Fibroblast of lung (primary cell): ENCODE measurements around the gene VENTX. TPM values are rescaled to one million over a fixed set of nuclear protein-coding genes. Genes with fewer than 3 reads are reported as not detected.
"Not testable (repeated sequence)": the region's sequence is repeated elsewhere in the genome, so short reads cannot be mapped to it uniquely, and the experiment has no call there.

ENCODE experiments used
- DNase-seq, 2 donors: peaks; one replicate each; pipeline versions ENCODE4 v3.0.0 to v3.0.0-alpha.2; 2010; ENCODE audit warnings: low read depth in 2 of 2
- H2AFZ ChIP-seq: 2 replicates; pipeline ENCODE4 v1.5.1; 2012; ENCODE audit warnings: low read length, control low read depth, inconsistent platforms
- H3K27ac ChIP-seq: 2 replicates; pipeline ENCODE4 v1.5.1; 2011; ENCODE audit warnings: low read length, control low read depth; ENCODE audit not compliant: insufficient read depth
- H3K27me3 ChIP-seq: 2 replicates; pipeline ENCODE4 v1.5.1; 2011; ENCODE audit warnings: mild to moderate bottlenecking, low read length; ENCODE audit not compliant: control insufficient read depth, insufficient read depth
- H3K36me3 ChIP-seq: 2 replicates; pipeline ENCODE4 v1.5.1; 2011; ENCODE audit warnings: low read length; ENCODE audit not compliant: control insufficient read depth, insufficient read depth
- H3K4me1 ChIP-seq: 2 replicates; pipeline ENCODE4 v1.5.1; 2011; ENCODE audit warnings: low read length; ENCODE audit not compliant: control insufficient read depth, insufficient read depth; ENCODE audit errors: extremely low read depth
- H3K4me2 ChIP-seq: 2 replicates; pipeline ENCODE4 v1.5.1; 2011; ENCODE audit warnings: low read length, control low read depth; ENCODE audit not compliant: insufficient read depth; ENCODE audit errors: extremely low read depth
- H3K4me3 ChIP-seq, 4 experiments: fragments of 200-600 bp in 1 of 4; sonication (generic) in 1 of 4; replicated peaks in 1 of 4; 2 replicates each; pipeline ENCODE4 v1.5.1; 2011 to 2016; ENCODE audit warnings: low read length in 4 of 4, low read depth in 3 of 4, mild to moderate bottlenecking in 3 of 4, control low read depth in 2 of 4, inconsistent platforms in 1 of 4, mixed read lengths in 1 of 4; ENCODE audit not compliant: insufficient read depth in 1 of 4; ENCODE audit errors: control extremely low read depth in 1 of 4
- H3K79me2 ChIP-seq: 2 replicates; pipeline ENCODE4 v1.5.1; 2012; ENCODE audit warnings: mild to moderate bottlenecking, low read length, inconsistent platforms; ENCODE audit not compliant: control insufficient read depth, insufficient read depth
- H3K9ac ChIP-seq: 2 replicates; pipeline ENCODE4 v1.5.1; 2011; ENCODE audit warnings: mild to moderate bottlenecking, low read length, control low read depth; ENCODE audit not compliant: insufficient read depth
- H3K9me3 ChIP-seq: 2 replicates; pipeline ENCODE4 v1.5.1; 2012; ENCODE audit warnings: low read depth, low read length; ENCODE audit not compliant: control insufficient read depth, insufficient read depth
- H4K20me1 ChIP-seq: 2 replicates; pipeline ENCODE4 v1.5.1; 2011; ENCODE audit warnings: low read length; ENCODE audit not compliant: control insufficient read depth, insufficient read depth; ENCODE audit errors: extremely low read depth
- EZH2 ChIP-seq: IDR thresholded peaks from 2 replicates; pipeline ENCODE4 v1.5.1; 2012; ENCODE audit warnings: low read length, control low read depth, mild to moderate bottlenecking; ENCODE audit errors: missing control alignments
- polyA plus RNA-seq, 2 donors: library from polyadenylated mRNA; depleted of rRNA in 1 of 2; stranded (reverse) in 1 of 2; unstranded in 1 of 2; fragments of >200 nt; gene quantifications; 2 replicates each; pipeline ENCODE4 v1.2.1, GENCODE V29; 2011 to 2012; ENCODE audit warnings: missing spikeins in 1 of 2
- total RNA-seq: library from RNA; depleted of rRNA; stranded (reverse); fragments of >200 nt; gene quantifications from 2 replicates; pipeline ENCODE4 v1.2.1, GENCODE V29; 2014
- TF ChIP-seq, protein P1 (sequence below), 2 donors: IDR thresholded peaks in 1 of 2; conservative IDR thresholded peaks in 1 of 2; 1 replicate in 1 of 2; 2 replicates in 1 of 2; pipeline ENCODE4 v1.5.1; 2011 to 2012; ENCODE audit warnings: low read length in 2 of 2, control low read depth in 1 of 2, inconsistent platforms in 1 of 2, low read depth in 1 of 2, mild to moderate bottlenecking in 1 of 2

Gene VENTX
- total and polyA plus RNA-seq, 2 donors (not counting 1 experiment from before 2014, with no cell fraction given), result not detected

DNA sequence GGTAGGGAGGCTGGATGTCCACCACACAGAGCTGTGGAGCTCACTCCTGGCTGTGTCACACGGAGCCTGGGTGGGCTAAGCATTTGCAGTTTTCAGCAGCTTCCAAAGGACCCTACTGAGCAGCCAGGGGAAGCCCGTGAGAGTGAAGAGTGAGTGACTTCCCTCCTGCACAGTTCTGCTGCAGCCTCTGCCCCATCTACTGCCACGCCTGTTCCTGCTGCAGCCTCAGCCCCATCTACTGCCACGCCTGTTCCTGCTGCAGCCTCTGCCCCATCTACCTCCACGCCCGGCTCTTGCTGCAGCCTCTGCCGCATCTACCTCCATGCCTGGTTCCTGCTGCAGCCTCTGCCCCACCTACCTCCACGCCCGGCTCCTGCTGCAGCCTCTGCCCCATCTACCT lies 26.8 kb downstream of the VENTX start:
- no peaks in the 10 kb centered on the region for H3K36me3 ChIP-seq
- no peak overlapping the region for H3K9ac ChIP-seq
- no peaks in the 10 kb centered on the region for H3K27me3 ChIP-seq
- H2AFZ ChIP-seq, result no peak overlapping the region
- H3K4me3 ChIP-seq, result no peak overlapping the region
- H3K4me2 ChIP-seq, result no peak overlapping the region
- H3K27ac ChIP-seq, result no peak overlapping the region
- H3K4me1 ChIP-seq, result peaks cover 15% of the 10 kb centered on the region
- no peaks in the 10 kb centered on the region for H3K79me2 ChIP-seq
- no peak for DNase-seq
- no peaks in the 10 kb centered on the region for H3K9me3 ChIP-seq
- H4K20me1 ChIP-seq, result no peaks in the 10 kb centered on the region
- TF ChIP-seq EZH2, result no peak
- TF ChIP-seq, protein P1, sequence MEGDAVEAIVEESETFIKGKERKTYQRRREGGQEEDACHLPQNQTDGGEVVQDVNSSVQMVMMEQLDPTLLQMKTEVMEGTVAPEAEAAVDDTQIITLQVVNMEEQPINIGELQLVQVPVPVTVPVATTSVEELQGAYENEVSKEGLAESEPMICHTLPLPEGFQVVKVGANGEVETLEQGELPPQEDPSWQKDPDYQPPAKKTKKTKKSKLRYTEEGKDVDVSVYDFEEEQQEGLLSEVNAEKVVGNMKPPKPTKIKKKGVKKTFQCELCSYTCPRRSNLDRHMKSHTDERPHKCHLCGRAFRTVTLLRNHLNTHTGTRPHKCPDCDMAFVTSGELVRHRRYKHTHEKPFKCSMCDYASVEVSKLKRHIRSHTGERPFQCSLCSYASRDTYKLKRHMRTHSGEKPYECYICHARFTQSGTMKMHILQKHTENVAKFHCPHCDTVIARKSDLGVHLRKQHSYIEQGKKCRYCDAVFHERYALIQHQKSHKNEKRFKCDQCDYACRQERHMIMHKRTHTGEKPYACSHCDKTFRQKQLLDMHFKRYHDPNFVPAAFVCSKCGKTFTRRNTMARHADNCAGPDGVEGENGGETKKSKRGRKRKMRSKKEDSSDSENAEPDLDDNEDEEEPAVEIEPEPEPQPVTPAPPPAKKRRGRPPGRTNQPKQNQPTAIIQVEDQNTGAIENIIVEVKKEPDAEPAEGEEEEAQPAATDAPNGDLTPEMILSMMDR (conservative IDR thresholded peaks at IDR 0.05 in 1 of 2, IDR thresholded peaks at IDR 0.05 in 1 of 2; ENCODE audit: low read depth in 1 of 2, low read length in 2 of 2), result no peak

DNA sequence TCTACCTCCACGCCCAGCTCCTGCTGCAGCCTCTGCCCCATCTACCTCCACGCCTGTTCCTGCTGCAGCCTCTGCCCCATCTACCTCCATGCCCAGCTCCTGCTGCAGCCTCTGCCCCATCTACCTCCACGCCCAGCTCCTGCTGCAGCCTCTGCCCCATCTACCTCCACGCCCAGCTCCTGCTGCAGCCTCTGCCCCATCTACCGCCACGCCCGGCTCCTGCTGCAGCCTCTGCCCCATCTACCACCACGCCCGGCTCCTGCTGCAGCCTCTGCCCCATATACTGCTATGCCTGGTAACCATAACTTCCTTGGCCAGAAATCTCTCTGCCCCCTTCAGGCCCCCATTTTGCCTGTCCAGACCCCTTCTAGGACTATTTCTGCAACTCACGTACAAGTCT lies 27.4 kb downstream of the VENTX start:
- H4K20me1 ChIP-seq, H3K4me2 ChIP-seq, H3K4me3 ChIP-seq, H3K4me1 ChIP-seq, H3K9me3 ChIP-seq, H3K36me3 ChIP-seq, H3K27me3 ChIP-seq, H3K27ac ChIP-seq, H3K79me2 ChIP-seq, H3K9ac ChIP-seq, H2AFZ ChIP-seq, DNase-seq: not testable (repeated sequence)

DNA sequence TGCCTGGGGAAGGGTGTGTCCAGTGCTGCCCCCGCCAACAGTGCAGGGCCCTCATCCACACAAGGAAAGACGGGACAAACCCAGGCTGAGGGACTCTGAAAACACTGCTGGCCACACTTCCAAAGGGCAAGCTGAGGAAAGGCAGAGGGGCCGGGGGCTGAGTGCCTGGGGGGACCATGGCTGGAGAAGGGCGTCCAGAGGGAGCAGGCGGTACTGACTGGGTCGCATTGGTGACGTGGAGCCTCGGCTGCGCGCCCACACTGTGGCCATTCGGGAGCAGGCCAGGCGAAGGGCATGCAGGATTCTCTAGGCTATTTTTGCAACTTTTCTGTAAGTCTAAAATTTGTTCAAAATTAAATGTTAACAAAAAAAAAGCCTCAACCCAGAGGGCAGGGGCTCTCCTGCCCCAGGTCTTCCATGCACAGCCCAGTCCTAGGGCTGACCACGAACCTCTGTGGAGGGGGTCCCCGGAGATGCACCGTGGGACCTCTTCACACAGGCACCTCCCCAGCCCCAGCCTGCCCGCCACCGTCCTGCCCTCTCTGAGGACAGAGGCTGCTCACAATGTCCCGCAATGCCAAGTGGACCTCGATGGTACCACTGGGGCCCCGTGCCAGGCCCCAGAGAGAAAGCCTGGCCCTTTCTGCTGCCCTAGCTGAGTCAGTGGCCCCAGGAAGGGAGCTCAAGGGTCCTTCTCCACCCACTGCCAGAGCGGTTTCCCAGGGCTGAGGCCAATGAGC lies 28.6 kb downstream of the VENTX start:
- no peaks in the 10 kb centered on the region for H3K79me2 ChIP-seq
- TF ChIP-seq, protein P1 (conservative IDR thresholded peaks at IDR 0.05 in 1 of 2, IDR thresholded peaks at IDR 0.05 in 1 of 2; ENCODE audit: low read depth in 1 of 2, low read length in 2 of 2), result no peak
- no peak for TF ChIP-seq EZH2
- H3K9me3 ChIP-seq, result no peaks in the 10 kb centered on the region
- no peaks in the 10 kb centered on the region for H3K27me3 ChIP-seq
- no peak overlapping the region for H3K4me2 ChIP-seq
- no peak overlapping the region for H3K9ac ChIP-seq
- no peak for DNase-seq
- no peaks in the 10 kb centered on the region for H4K20me1 ChIP-seq
- H3K27ac ChIP-seq, result no peak overlapping the region
- H3K4me3 ChIP-seq, result no peak overlapping the region
- H3K4me1 ChIP-seq, result peaks cover 1% of the 10 kb centered on the region
- H3K36me3 ChIP-seq, result no peaks in the 10 kb centered on the region
- H2AFZ ChIP-seq, result no peak overlapping the region
